GM23338 (cell line): Measurements from ENCODE around the gene TIA1. TPM values are rescaled to one million over a fixed set of nuclear protein-coding genes. Genes with fewer than 3 reads are reported as not detected.

Source experiments
- ATAC-seq: fragments of 200-7000 bp; cut with Tn5 transposase; 3 replicates; pipeline ENCODE4 v1.9.1; 2020
- DNase-seq: peaks from one replicate; pipeline ENCODE4 v3.0.0-alpha.2; 2015; ENCODE audit warnings: low spot score
- H2AFZ ChIP-seq: fragments of 200-600 bp; sonication (generic); 2 replicates; pipeline ENCODE4 v1.8.0; 2016; ENCODE audit warnings: antibody characterized with exemption, mild to moderate bottlenecking, moderate library complexity
- H3F3A ChIP-seq: fragments of 200-600 bp; sonication (generic); replicated peaks from 2 replicates; pipeline ENCODE4 v1.8.0; 2017; ENCODE audit warnings: antibody characterized with exemption, mixed run types, low read depth
- H3K27ac ChIP-seq: fragments of 200-600 bp; sonication (generic); 2 replicates; pipeline ENCODE4 v1.6.1; 2016; ENCODE audit warnings: low read depth
- H3K27me3 ChIP-seq: fragments of 200-600 bp; sonication (generic); 2 replicates; pipeline ENCODE4 v1.8.0; 2016; ENCODE audit warnings: mild to moderate bottlenecking, mixed run types, moderate library complexity; ENCODE audit not compliant: insufficient read depth
- H3K36me3 ChIP-seq: fragments of 200-600 bp; sonication (generic); 2 replicates; pipeline ENCODE4 v1.8.0; 2016; ENCODE audit warnings: mild to moderate bottlenecking; ENCODE audit not compliant: insufficient read depth
- H3K4me1 ChIP-seq: fragments of 200-600 bp; sonication (generic); 2 replicates; pipeline ENCODE4 v1.8.0; 2016; ENCODE audit warnings: mild to moderate bottlenecking, moderate library complexity; ENCODE audit not compliant: insufficient read depth
- H3K4me2 ChIP-seq: fragments of 200-600 bp; sonication (generic); 2 replicates; pipeline ENCODE4 v1.7.1; 2017; ENCODE audit warnings: mixed run types
- H3K4me3 ChIP-seq: fragments of 200-600 bp; sonication (generic); 2 replicates; pipeline ENCODE4 v1.6.1; 2016; ENCODE audit warnings: mixed run types
- H3K79me2 ChIP-seq: fragments of 200-600 bp; sonication (generic); replicated peaks from 2 replicates; pipeline ENCODE4 v1.8.0; 2017; ENCODE audit warnings: mild to moderate bottlenecking; ENCODE audit not compliant: insufficient read depth
- H3K9me2 ChIP-seq: fragments of 200-600 bp; sonication (generic); 2 replicates; pipeline ENCODE4 v1.8.0; 2017; ENCODE audit not compliant: insufficient read depth
- H4K20me1 ChIP-seq: fragments of 200-600 bp; sonication (generic); replicated peaks from 2 replicates; pipeline ENCODE4 v1.8.0; 2017; ENCODE audit warnings: mild to moderate bottlenecking; ENCODE audit not compliant: insufficient read depth
- H3K27ac Mint-ChIP-seq: 2 replicates; pipeline ENCODE4 v1.8.0; 2020; ENCODE audit warnings: inconsistent platforms, mild to moderate bottlenecking, moderate library complexity, mixed read lengths
- H3K27me3 Mint-ChIP-seq: 3 replicates; pipeline ENCODE4 v1.8.0; 2022; ENCODE audit warnings: low read depth, mild to moderate bottlenecking, moderate library complexity, mixed read lengths, inconsistent platforms; ENCODE audit not compliant: insufficient read depth, poor library complexity
- H3K36me3 Mint-ChIP-seq: 3 replicates; pipeline ENCODE4 v1.8.0; 2021; ENCODE audit warnings: low read depth, mild to moderate bottlenecking, inconsistent platforms, moderate library complexity, mixed read lengths
- H3K4me1 Mint-ChIP-seq: 3 replicates; pipeline ENCODE4 v1.8.0; 2020; ENCODE audit warnings: mild to moderate bottlenecking, inconsistent platforms, mixed read lengths
- H3K4me3 Mint-ChIP-seq: 3 replicates; pipeline ENCODE4 v1.8.0; 2021; ENCODE audit warnings: moderate library complexity, mild to moderate bottlenecking, inconsistent platforms, mixed read lengths
- H3K9me3 Mint-ChIP-seq: 3 replicates; pipeline ENCODE4 v1.8.0; 2020; ENCODE audit warnings: moderate library complexity, mild to moderate bottlenecking, inconsistent platforms, mixed read lengths
- CREB1 ChIP-seq: fragments of 250-450 bp; sonication (Bioruptor Pico); IDR thresholded peaks from 2 replicates; pipeline ENCODE4 v1.5.0; 2020; ENCODE audit warnings: low read depth, mild to moderate bottlenecking, moderate library complexity
- ETS1 ChIP-seq: IDR thresholded peaks from 2 replicates; pipeline ENCODE4 v1.6.1; 2016; ENCODE audit warnings: antibody characterized with exemption
- EZH2 ChIP-seq: fragments of 200-600 bp; sonication (generic); IDR thresholded peaks from one replicate; pipeline ENCODE4 v1.8.0; 2017; ENCODE audit warnings: antibody characterized with exemption, mild to moderate bottlenecking, low read depth; ENCODE audit not compliant: unreplicated experiment
- EZH2phosphoT487 ChIP-seq: fragments of 200-600 bp; sonication (generic); IDR thresholded peaks from one replicate; pipeline ENCODE4 v1.8.1; 2018; ENCODE audit warnings: antibody characterized with exemption; ENCODE audit not compliant: unreplicated experiment
- JUNB ChIP-seq: IDR thresholded peaks from one replicate; pipeline ENCODE4 v1.6.1; 2016; ENCODE audit warnings: antibody characterized with exemption; ENCODE audit not compliant: unreplicated experiment
- NANOG ChIP-seq: IDR thresholded peaks from 2 replicates; pipeline ENCODE4 v1.6.1; 2016; ENCODE audit warnings: antibody characterized with exemption, borderline replicate concordance
- POLR2AphosphoS5 ChIP-seq: IDR thresholded peaks from 2 replicates; pipeline ENCODE4 v1.6.1; 2016; ENCODE audit warnings: antibody characterized with exemption, low read depth
- STAT1 ChIP-seq: IDR thresholded peaks from one replicate; pipeline ENCODE4 v1.6.1; 2016; ENCODE audit warnings: antibody characterized with exemption; ENCODE audit not compliant: unreplicated experiment
- ZNF114 ChIP-seq: fragments of 250-450 bp; sonication (Bioruptor Pico); IDR thresholded peaks from 2 replicates; pipeline ENCODE4 v1.5.0; 2020; ENCODE audit warnings: mild to moderate bottlenecking, moderate library complexity
- ZNF331 ChIP-seq: fragments of 250-450 bp; sonication (Bioruptor Pico); IDR thresholded peaks from 2 replicates; pipeline ENCODE4 v1.5.0; 2020; ENCODE audit warnings: low read depth, mild to moderate bottlenecking, moderate library complexity
- polyA plus RNA-seq: library from polyadenylated mRNA; unstranded; fragments of >200 nt; fragmentation: Nextera tagmentation; extraction: Ambion mirVana; gene quantifications from 2 replicates; pipeline ENCODE4 v1.2.1, GENCODE V29; 2016
- total RNA-seq: library from RNA; depleted of rRNA; stranded (reverse); fragments of >200 nt; shearing (Covaris generic); gene quantifications from 2 replicates; pipeline ENCODE4 v1.2.3, GENCODE V29; 2014
- TF ChIP-seq, protein P1 (sequence below), 2 experiments: fragments of 200-600 bp in 1 of 2; sonication (generic) in 1 of 2; conservative IDR thresholded peaks; 2 replicates each; pipeline versions ENCODE4 v1.5.1 to v1.6.1; 2016 to 2017; ENCODE audit warnings: antibody characterized with exemption in 2 of 2, low read depth in 2 of 2, mild to moderate bottlenecking in 2 of 2, moderate library complexity in 1 of 2
- TF ChIP-seq, protein P2 (sequence below): IDR thresholded peaks from one replicate; pipeline ENCODE4 v1.6.1; 2018; ENCODE audit warnings: antibody characterized with exemption; ENCODE audit not compliant: unreplicated experiment
- TF ChIP-seq, protein P3 (sequence below): fragments of 250-450 bp; sonication (Bioruptor Pico); IDR thresholded peaks from 2 replicates; pipeline ENCODE4 v1.5.0; 2020; ENCODE audit warnings: mild to moderate bottlenecking, moderate library complexity

TIA1 gene
- total and polyA plus RNA-seq, 2 experiments from 2014 or later: 130 to 179 TPM

DNA sequence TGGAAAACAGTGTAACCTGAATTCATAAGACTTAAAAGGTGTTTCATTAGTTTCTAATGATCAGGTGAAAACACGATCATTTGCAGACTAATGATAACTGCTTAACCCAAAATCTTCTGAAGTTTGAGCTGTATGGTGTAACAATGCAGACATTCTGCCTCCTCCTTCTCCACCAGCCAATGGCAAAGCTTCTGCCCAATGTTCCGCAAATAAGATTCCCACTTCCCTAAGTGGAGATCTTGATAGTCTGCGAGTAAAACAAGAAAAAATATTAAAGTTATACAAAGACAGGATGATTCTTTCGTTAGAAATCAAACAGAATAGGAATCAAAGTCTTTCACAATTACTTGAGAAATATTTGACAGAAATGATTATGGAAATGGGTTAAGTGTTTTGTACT lies 65.7 kb downstream of the TIA1 start:
- Mint-ChIP-seq H3K36me3 (peaks cover 9% of the 10 kb centered on the region; the same call in 2 of the 3 replicates), H3K4me3 (no peak overlapping the region), H3K4me1 (no peaks in the 10 kb centered on the region), H3K27me3 (peaks cover 3% of the 10 kb centered on the region), H3K9me3 (no peaks in the 10 kb centered on the region), H3K27ac (no peak overlapping the region)
- no peak for TF ChIP-seq STAT1
- no peak for TF ChIP-seq POLR2AphosphoS5
- no peak for TF ChIP-seq ETS1
- TF ChIP-seq ZNF114 (CRISPR knock-in tag): no peak
- no peak for TF ChIP-seq NANOG
- TF ChIP-seq EZH2phosphoT487: no peak
- no peak for TF ChIP-seq JUNB
- no peak for TF ChIP-seq CREB1 (CRISPR knock-in tag)
- TF ChIP-seq, protein P1, sequence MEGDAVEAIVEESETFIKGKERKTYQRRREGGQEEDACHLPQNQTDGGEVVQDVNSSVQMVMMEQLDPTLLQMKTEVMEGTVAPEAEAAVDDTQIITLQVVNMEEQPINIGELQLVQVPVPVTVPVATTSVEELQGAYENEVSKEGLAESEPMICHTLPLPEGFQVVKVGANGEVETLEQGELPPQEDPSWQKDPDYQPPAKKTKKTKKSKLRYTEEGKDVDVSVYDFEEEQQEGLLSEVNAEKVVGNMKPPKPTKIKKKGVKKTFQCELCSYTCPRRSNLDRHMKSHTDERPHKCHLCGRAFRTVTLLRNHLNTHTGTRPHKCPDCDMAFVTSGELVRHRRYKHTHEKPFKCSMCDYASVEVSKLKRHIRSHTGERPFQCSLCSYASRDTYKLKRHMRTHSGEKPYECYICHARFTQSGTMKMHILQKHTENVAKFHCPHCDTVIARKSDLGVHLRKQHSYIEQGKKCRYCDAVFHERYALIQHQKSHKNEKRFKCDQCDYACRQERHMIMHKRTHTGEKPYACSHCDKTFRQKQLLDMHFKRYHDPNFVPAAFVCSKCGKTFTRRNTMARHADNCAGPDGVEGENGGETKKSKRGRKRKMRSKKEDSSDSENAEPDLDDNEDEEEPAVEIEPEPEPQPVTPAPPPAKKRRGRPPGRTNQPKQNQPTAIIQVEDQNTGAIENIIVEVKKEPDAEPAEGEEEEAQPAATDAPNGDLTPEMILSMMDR (conservative IDR thresholded peaks at IDR 0.05; ENCODE audit: low read depth in 2 of 2): no peak
- TF ChIP-seq, protein P2, sequence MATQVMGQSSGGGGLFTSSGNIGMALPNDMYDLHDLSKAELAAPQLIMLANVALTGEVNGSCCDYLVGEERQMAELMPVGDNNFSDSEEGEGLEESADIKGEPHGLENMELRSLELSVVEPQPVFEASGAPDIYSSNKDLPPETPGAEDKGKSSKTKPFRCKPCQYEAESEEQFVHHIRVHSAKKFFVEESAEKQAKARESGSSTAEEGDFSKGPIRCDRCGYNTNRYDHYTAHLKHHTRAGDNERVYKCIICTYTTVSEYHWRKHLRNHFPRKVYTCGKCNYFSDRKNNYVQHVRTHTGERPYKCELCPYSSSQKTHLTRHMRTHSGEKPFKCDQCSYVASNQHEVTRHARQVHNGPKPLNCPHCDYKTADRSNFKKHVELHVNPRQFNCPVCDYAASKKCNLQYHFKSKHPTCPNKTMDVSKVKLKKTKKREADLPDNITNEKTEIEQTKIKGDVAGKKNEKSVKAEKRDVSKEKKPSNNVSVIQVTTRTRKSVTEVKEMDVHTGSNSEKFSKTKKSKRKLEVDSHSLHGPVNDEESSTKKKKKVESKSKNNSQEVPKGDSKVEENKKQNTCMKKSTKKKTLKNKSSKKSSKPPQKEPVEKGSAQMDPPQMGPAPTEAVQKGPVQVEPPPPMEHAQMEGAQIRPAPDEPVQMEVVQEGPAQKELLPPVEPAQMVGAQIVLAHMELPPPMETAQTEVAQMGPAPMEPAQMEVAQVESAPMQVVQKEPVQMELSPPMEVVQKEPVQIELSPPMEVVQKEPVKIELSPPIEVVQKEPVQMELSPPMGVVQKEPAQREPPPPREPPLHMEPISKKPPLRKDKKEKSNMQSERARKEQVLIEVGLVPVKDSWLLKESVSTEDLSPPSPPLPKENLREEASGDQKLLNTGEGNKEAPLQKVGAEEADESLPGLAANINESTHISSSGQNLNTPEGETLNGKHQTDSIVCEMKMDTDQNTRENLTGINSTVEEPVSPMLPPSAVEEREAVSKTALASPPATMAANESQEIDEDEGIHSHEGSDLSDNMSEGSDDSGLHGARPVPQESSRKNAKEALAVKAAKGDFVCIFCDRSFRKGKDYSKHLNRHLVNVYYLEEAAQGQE: no peak
- no peak for TF ChIP-seq ZNF331 (CRISPR knock-in tag)
- TF ChIP-seq, protein P3, sequence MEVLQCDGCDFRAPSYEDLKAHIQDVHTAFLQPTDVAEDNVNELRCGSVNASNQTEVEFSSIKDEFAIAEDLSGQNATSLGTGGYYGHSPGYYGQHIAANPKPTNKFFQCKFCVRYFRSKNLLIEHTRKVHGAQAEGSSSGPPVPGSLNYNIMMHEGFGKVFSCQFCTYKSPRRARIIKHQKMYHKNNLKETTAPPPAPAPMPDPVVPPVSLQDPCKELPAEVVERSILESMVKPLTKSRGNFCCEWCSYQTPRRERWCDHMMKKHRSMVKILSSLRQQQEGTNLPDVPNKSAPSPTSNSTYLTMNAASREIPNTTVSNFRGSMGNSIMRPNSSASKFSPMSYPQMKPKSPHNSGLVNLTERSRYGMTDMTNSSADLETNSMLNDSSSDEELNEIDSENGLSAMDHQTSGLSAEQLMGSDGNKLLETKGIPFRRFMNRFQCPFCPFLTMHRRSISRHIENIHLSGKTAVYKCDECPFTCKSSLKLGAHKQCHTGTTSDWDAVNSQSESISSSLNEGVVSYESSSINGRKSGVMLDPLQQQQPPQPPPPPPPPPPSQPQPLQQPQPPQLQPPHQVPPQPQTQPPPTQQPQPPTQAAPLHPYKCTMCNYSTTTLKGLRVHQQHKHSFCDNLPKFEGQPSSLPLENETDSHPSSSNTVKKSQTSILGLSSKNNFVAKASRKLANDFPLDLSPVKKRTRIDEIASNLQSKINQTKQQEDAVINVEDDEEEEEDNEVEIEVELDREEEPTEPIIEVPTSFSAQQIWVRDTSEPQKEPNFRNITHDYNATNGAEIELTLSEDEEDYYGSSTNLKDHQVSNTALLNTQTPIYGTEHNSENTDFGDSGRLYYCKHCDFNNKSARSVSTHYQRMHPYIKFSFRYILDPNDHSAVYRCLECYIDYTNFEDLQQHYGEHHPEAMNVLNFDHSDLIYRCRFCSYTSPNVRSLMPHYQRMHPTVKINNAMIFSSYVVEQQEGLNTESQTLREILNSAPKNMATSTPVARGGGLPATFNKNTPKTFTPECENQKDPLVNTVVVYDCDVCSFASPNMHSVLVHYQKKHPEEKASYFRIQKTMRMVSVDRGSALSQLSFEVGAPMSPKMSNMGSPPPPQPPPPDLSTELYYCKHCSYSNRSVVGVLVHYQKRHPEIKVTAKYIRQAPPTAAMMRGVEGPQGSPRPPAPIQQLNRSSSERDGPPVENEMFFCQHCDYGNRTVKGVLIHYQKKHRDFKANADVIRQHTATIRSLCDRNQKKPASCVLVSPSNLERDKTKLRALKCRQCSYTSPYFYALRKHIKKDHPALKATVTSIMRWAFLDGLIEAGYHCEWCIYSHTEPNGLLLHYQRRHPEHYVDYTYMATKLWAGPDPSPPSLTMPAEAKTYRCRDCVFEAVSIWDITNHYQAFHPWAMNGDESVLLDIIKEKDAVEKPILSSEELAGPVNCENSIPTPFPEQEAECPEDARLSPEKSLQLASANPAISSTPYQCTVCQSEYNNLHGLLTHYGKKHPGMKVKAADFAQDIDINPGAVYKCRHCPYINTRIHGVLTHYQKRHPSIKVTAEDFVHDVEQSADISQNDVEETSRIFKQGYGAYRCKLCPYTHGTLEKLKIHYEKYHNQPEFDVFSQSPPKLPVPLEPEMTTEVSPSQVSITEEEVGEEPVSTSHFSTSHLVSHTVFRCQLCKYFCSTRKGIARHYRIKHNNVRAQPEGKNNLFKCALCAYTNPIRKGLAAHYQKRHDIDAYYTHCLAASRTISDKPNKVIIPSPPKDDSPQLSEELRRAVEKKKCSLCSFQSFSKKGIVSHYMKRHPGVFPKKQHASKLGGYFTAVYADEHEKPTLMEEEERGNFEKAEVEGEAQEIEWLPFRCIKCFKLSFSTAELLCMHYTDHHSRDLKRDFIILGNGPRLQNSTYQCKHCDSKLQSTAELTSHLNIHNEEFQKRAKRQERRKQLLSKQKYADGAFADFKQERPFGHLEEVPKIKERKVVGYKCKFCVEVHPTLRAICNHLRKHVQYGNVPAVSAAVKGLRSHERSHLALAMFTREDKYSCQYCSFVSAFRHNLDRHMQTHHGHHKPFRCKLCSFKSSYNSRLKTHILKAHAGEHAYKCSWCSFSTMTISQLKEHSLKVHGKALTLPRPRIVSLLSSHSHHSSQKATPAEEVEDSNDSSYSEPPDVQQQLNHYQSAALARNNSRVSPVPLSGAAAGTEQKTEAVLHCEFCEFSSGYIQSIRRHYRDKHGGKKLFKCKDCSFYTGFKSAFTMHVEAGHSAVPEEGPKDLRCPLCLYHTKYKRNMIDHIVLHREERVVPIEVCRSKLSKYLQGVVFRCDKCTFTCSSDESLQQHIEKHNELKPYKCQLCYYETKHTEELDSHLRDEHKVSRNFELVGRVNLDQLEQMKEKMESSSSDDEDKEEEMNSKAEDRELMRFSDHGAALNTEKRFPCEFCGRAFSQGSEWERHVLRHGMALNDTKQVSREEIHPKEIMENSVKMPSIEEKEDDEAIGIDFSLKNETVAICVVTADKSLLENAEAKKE: no peak
- no peak for TF ChIP-seq EZH2
- no peak overlapping the region for H2AFZ ChIP-seq
- no peaks in the 10 kb centered on the region; the same call in 1 of the 2 replicates for H4K20me1 ChIP-seq
- no peak overlapping the region for H3K27ac ChIP-seq
- H3F3A ChIP-seq: no peaks in the 10 kb centered on the region
- H3K27me3 ChIP-seq: no peaks in the 10 kb centered on the region
- H3K4me1 ChIP-seq: no peaks in the 10 kb centered on the region
- no peaks in the 10 kb centered on the region for H3K36me3 ChIP-seq
- H3K4me3 ChIP-seq: no peak overlapping the region
- ATAC-seq (no peak), DNase-seq (no peak)
- H3K79me2 ChIP-seq: no peaks in the 10 kb centered on the region
- H3K9me2 ChIP-seq: no peaks in the 10 kb centered on the region
- H3K4me2 ChIP-seq: no peak overlapping the region
